Suprapubic skin (tissue), 4 donors: ENCODE results near the gene ZNF211. TPM values are rescaled to one million over a fixed set of nuclear protein-coding genes. Genes with fewer than 3 reads are reported as not detected.

Experiments
- DNase-seq, 2 donors: peaks; one replicate each; pipeline ENCODE4 v3.0.0-alpha.2; 2019; ENCODE audit warnings: low spot score in 2 of 2
- H3K27ac ChIP-seq: fragments of 200-600 bp; sonication (generic); one replicate; pipeline ENCODE4 v1.5.1; 2019
- H3K27me3 ChIP-seq: fragments of 200-600 bp; sonication (generic); one replicate; pipeline ENCODE4 v1.5.1; 2019
- H3K36me3 ChIP-seq: fragments of 200-600 bp; sonication (generic); one replicate; pipeline ENCODE4 v1.5.1; 2019
- H3K4me1 ChIP-seq: fragments of 200-600 bp; sonication (generic); one replicate; pipeline ENCODE4 v1.5.1; 2019
- H3K4me3 ChIP-seq: fragments of 200-600 bp; sonication (generic); one replicate; pipeline ENCODE4 v1.5.1; 2019; ENCODE audit warnings: mild to moderate bottlenecking
- H3K9me3 ChIP-seq: fragments of 200-600 bp; sonication (generic); one replicate; pipeline ENCODE4 v1.5.1; 2019
- CTCF ChIP-seq, 2 donors: fragments of 200-600 bp in 1 of 2; fragments of 450-650 bp in 1 of 2; sonication (generic) in 1 of 2; IDR thresholded peaks; one replicate each; pipeline ENCODE4 v1.5.1; 2016 to 2019; ENCODE audit warnings: antibody characterized with exemption in 2 of 2, mild to moderate bottlenecking in 1 of 2, moderate library complexity in 1 of 2
- EP300 ChIP-seq: sonication (generic); formaldehyde crosslinking; IDR thresholded peaks from one replicate; pipeline ENCODE4 v1.6.1; 2017; ENCODE audit warnings: antibody characterized with exemption
- POLR2A ChIP-seq, 2 donors: fragments of 450-650 bp; IDR thresholded peaks; one replicate each; pipeline ENCODE4 v1.6.1; 2017; ENCODE audit warnings: antibody characterized with exemption in 2 of 2, mild to moderate bottlenecking in 2 of 2, moderate library complexity in 2 of 2
- POLR2AphosphoS5 ChIP-seq, 3 donors: sonication (generic); formaldehyde crosslinking; IDR thresholded peaks; one replicate each; pipeline ENCODE4 v1.6.1; 2017; ENCODE audit warnings: antibody characterized with exemption in 3 of 3
- WGBS: methylation state at CpG from one replicate; pipeline ENCODE4 v1.1.5; 2018; 5-methylcytosine and 5-hydroxymethylcytosine counted together
- total RNA-seq, 4 donors: library from RNA; depleted of rRNA; stranded (reverse); fragments of >200 nt; gene quantifications; one replicate each; pipeline ENCODE4 v1.1.0, GENCODE V29; 2016

Gene ZNF211
- total RNA-seq, 4 donors from 2014 or later = 7.5 to 21.3 (median 14.1) TPM

- Histone ChIP-seq H3K4me1 (no peaks in the 10 kb centered on the region), H3K27ac (no peak overlapping the region), H3K27me3 (no peaks in the 10 kb centered on the region), H3K36me3 (peaks cover 47% of the 10 kb centered on the region), H3K4me3 (no peak overlapping the region), H3K9me3 (peaks cover 25% of the 10 kb centered on the region)
- WGBS = 69% methylated on average over 4 of the region's 4 CpGs
- DNase-seq = no peak
- TF ChIP-seq CTCF (IDR thresholded peaks at IDR 0.05) (no peak), POLR2A (IDR thresholded peaks at IDR 0.05) (no peak), POLR2AphosphoS5 (IDR thresholded peaks at IDR 0.05) (no peak), EP300 (no peak)
These were observed 9.6 kb downstream of the ZNF211 start for GRCh38 chr19:57642396-57643046.

- Histone ChIP-seq H3K36me3 (peaks cover 35% of the 10 kb centered on the region), H3K9me3 (peaks cover 15% of the 10 kb centered on the region), H3K4me1 (no peaks in the 10 kb centered on the region), H3K27ac (no peak overlapping the region), H3K27me3 (no peaks in the 10 kb centered on the region), H3K4me3 (no peak overlapping the region)
- TF ChIP-seq POLR2AphosphoS5 (IDR thresholded peaks at IDR 0.05) (no peak), CTCF (IDR thresholded peaks at IDR 0.05) (no peak), POLR2A (IDR thresholded peaks at IDR 0.05) (no peak), EP300 (no peak)
- DNase-seq = no peak
These were observed 10.8 kb downstream of the ZNF211 start for GRCh38 chr19:57643734-57644133.

GRCh38 chr19:57648331-57649003 lies 15.5 kb downstream of the ZNF211 start:
- no peak for TF ChIP-seq POLR2A (IDR thresholded peaks at IDR 0.05)
- TF ChIP-seq POLR2AphosphoS5 (IDR thresholded peaks at IDR 0.05) = no peak
- TF ChIP-seq CTCF (IDR thresholded peaks at IDR 0.05) = no peak
- TF ChIP-seq EP300 = no peak
- Histone ChIP-seq H3K4me1 (peaks cover 3% of the 10 kb centered on the region), H3K4me3 (no peak overlapping the region), H3K36me3 (no peaks in the 10 kb centered on the region), H3K9me3 (peaks cover 3% of the 10 kb centered on the region), H3K27me3 (no peaks in the 10 kb centered on the region), H3K27ac (no peak overlapping the region)
- WGBS = 49% methylated on average over 6 of the region's 6 CpGs
- DNase-seq = no peak

GRCh38 chr19:57651654-57651996 lies 18.7 kb downstream of the ZNF211 start:
- TF ChIP-seq POLR2A (IDR thresholded peaks at IDR 0.05) = no peak
- no peak for TF ChIP-seq EP300
- TF ChIP-seq CTCF (IDR thresholded peaks at IDR 0.05) = no peak
- TF ChIP-seq POLR2AphosphoS5 (IDR thresholded peaks at IDR 0.05) = no peak
- H3K27ac ChIP-seq = no peak overlapping the region
- no peaks in the 10 kb centered on the region for H3K27me3 ChIP-seq
- peaks cover 3% of the 10 kb centered on the region for H3K4me1 ChIP-seq
- 47% methylated on average over 6 of the region's 6 CpGs for WGBS
- H3K9me3 ChIP-seq = peaks cover 4% of the 10 kb centered on the region
- no peaks in the 10 kb centered on the region for H3K36me3 ChIP-seq
- no peak for DNase-seq
- no peak overlapping the region for H3K4me3 ChIP-seq

GRCh38 chr19:57653689-57654088 lies 20.7 kb downstream of the ZNF211 start:
- TF ChIP-seq POLR2AphosphoS5 (IDR thresholded peaks at IDR 0.05) (no peak), POLR2A (IDR thresholded peaks at IDR 0.05) (no peak)

More at GRCh38 chr19:57653689-57654088, 20.7 kb downstream of the ZNF211 start:
- Histone ChIP-seq H3K9me3 (peaks cover 4% of the 10 kb centered on the region), H3K4me3 (no peak overlapping the region), H3K36me3 (no peaks in the 10 kb centered on the region), H3K4me1 (peaks cover 3% of the 10 kb centered on the region), H3K27ac (no peak overlapping the region), H3K27me3 (no peaks in the 10 kb centered on the region)
- WGBS = 86% methylated on average over 2 of the region's 2 CpGs
- DNase-seq = no peak
